GM13977 (cell line): Measurements from ENCODE around the gene NANP.

Experiments
- DNase-seq: peaks from one replicate; pipeline ENCODE4 v3.0.0; 2012; ENCODE audit warnings: low spot score
- in situ Hi-C: fragments of 300-500 bp; cut with MboI; formaldehyde crosslinking; loops from one replicate; pipeline ENCODE4 v1.12.0; 2022; ENCODE audit warnings: low sequenced_read_pairs, low pct_unique_long_range_greater_than_20kb, mixed read lengths, inconsistent platforms; ENCODE audit not compliant: unreplicated experiment
- TF ChIP-seq, protein P1 (sequence below): IDR thresholded peaks from 2 replicates; pipeline ENCODE4 v1.5.1; 2012; ENCODE audit warnings: mild to moderate bottlenecking, control low read depth; ENCODE audit not compliant: insufficient read depth; ENCODE audit errors: extremely low read depth, missing control alignments

The NANP gene

DNA sequence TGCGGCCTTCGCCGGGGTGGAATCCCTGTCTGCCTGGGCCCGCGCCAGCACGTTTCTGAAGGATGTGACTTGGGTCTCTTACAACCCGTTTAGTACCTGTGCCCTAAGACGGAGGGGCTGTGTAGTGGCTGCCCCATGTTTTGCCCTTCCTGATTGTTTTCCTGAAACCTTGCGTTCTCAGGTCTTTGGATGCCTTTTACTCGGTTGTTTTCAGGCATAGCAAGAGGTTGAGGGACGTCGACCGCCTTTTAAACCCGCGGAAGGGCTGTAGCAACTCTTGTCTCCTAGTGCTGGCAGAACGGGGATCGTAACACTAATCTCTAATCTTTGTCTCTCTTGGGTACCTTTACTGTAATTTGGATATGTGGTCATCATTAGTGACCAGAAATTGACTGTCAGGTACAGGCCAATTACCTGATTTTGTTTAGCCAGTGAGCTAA is 706 bp upstream of the NANP start:
- no peak for DNase-seq
- in situ Hi-C loops, result no loop called here
- TF ChIP-seq, protein P1, sequence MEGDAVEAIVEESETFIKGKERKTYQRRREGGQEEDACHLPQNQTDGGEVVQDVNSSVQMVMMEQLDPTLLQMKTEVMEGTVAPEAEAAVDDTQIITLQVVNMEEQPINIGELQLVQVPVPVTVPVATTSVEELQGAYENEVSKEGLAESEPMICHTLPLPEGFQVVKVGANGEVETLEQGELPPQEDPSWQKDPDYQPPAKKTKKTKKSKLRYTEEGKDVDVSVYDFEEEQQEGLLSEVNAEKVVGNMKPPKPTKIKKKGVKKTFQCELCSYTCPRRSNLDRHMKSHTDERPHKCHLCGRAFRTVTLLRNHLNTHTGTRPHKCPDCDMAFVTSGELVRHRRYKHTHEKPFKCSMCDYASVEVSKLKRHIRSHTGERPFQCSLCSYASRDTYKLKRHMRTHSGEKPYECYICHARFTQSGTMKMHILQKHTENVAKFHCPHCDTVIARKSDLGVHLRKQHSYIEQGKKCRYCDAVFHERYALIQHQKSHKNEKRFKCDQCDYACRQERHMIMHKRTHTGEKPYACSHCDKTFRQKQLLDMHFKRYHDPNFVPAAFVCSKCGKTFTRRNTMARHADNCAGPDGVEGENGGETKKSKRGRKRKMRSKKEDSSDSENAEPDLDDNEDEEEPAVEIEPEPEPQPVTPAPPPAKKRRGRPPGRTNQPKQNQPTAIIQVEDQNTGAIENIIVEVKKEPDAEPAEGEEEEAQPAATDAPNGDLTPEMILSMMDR, result no peak

GRCh38 chr20:25623225-25623735 is 534 bp downstream of the NANP start:
- TF ChIP-seq, protein P1, result no peak
- peak; percentile 55 for DNase-seq
- in situ Hi-C loops, result no loop called here

DNA sequence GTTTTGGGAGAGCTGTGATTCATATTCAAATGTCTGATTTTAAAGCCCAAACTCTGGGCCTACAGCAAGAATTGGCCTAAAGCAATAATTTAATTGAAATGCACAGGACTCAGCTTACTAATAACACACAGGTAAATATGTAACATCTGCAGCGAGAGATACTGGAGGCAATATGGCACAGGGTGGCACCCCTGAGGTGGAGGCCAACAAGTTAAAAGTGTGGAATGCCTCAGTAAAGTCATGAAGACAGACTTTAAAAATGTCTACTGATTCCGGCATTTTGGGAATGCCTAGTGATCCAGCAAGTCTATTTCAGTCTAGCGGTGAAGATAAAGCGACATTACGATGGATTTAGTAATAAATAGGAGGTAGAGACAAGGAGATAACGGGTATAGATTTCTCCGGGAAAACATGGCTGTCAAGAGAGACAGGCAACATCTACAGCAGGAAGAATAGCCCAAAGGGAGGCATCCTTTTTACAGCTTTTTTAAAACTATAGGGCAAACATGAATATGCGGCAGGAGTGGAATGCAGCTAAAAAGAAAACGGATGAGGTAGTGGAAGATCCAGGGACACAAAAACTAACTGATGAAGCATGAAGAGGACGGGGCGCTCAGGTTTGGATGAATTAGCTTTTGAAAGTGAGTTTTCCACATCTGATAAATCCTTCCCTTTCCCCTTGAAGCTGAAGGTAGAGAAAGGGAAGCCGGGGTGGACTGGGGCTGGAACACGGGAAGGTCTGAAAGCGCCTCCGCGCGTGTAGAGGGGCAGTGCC is 1.2 kb downstream of the NANP start:
- DNase-seq, result no peak
- in situ Hi-C loops, result no loop called here
- TF ChIP-seq, protein P1, result no peak

DNA sequence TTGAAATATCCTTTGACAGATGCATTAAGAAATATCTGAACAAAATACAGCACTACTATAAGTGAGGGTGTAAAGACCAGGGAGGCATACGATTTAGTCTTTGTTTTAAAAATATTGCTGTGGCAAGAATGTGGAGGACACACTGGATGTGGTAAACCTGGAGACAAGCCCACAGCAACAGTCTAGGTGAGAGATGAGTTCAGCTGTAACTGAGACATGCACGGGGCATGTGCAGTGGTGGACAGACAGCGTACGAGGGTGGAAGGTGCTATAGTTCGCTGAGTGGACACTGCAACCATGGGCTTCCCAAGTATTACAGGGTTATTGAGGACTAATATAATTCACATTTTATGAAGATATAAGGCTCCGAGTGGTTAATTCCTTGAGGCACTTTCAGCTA is 1.8 kb downstream of the NANP start:
- TF ChIP-seq, protein P1, result no peak
- no peak for DNase-seq
- in situ Hi-C loops, result no loop called here

DNA sequence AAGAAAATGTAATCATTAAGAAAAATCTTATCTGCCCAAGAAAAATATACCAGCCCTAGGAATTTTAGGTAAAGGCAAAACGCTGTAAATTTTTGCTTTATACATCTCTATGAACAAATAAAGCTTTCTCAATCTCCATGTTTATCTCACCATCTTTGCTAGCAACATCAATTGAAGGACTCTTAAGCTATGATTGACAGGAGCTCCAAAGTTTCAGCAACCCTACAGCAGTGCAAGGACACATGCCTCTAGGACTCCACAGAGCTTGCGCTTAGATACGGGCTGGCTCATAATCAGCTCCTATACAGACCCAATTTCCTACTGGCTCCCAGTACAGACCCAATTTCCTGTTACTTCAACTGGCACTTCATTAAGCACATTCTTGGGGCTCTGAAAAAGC is 4.3 kb downstream of the NANP start:
- in situ Hi-C loops, result no loop called here

GRCh38 chr20:25608774-25609173 is 15.0 kb downstream of the NANP start:
- no peak for DNase-seq
- TF ChIP-seq, protein P1, result no peak
- in situ Hi-C loops, result no loop called here

More for the DNA sequence above, 4.3 kb downstream of the NANP start:
- DNase-seq, result no peak
- TF ChIP-seq, protein P1, result no peak
